ENCODE measurements around the gene BMP7.

BMP7 gene

DNA sequence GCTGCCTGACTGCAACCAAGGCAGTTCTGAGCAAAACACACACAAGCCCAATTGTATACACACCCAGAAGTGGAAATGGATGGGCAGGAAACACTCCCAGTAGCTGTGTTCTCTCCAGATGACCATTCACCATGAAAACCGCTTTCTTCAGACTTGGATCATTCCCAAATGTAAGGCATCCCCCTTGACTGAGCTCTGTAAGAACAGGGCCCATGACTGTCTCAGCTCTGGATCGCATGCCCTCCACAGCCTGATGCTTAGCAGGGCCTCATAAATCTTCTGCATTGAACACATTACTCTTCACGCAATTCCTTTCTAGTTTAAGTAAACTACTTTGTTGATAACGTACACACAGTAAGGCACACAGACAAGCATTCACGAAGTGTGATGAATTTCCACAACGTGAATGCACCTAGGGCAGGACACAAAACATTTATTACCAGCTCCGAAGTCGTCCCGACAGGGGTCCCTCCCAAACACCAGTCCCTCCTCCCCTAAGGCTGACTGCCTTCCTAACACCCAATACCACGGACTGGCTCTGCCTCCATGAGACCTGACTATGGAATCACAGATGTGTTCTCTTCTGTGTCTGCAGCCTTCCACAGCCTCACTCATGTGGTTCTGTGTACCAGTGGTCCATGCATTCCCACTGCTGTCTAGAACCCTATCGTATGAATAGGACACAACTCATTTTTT lies 31.7 kb downstream of the BMP7 start:
- in situ Hi-C loops (cut with MboI; ENCODE audit: low sequenced_read_pairs) = no loop called here

DNA sequence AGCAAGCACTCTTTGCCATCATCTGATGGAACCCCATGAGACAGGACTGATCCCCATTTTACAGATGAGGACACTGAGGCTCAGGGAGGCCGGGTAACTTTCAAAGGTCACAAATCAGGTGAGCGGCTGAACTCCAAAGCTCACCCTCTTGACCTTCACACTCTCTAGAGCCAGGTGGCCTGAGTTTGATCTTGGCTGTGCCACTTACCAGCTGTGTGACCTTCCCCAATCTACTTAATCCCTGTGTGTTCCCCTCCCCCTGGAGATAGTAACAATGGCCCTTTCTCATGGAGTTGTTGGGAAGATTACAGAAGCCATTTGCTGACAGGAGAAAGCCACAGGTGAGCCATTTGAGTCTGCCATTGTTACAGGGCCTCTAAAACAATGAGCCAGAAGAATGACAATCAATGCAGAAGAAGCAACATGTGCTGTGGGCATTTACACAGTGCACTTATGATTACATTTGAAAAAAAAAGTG lies 34.5 kb downstream of the BMP7 start:
- in situ Hi-C loops (cut with MboI; ENCODE audit: low sequenced_read_pairs) = no loop called here

- in situ Hi-C loops (cut with MboI; ENCODE audit: low sequenced_read_pairs) = no loop called here
Observed at GRCh38 chr20:57231161-57231560, 35.3 kb downstream of the BMP7 start.

DNA sequence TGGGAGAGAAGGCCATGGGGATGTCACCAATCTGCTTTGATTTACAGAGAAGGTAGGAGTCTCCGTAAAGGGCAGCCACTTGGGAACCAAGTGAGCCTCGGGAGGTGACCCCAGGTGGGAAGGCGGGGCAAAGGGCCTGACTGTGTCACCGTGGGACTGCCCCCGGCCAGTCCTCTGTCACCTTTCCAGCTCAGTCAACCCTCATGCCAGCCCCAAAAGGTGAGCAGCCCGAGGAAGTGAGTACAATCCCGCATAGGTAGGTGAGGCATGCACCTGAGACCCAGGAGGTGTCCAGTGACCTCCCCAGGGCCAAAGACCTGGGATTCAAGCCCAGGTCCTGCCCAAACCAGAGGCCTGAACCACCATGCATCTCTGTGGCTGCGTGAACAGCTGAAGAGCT lies 36.2 kb downstream of the BMP7 start:
- in situ Hi-C loops (cut with MboI; ENCODE audit: low sequenced_read_pairs) = no loop called here

GRCh38 chr20:57229490-57229889 lies 37.0 kb downstream of the BMP7 start:
- in situ Hi-C loops (cut with MboI; ENCODE audit: low sequenced_read_pairs) = no loop called here

DNA sequence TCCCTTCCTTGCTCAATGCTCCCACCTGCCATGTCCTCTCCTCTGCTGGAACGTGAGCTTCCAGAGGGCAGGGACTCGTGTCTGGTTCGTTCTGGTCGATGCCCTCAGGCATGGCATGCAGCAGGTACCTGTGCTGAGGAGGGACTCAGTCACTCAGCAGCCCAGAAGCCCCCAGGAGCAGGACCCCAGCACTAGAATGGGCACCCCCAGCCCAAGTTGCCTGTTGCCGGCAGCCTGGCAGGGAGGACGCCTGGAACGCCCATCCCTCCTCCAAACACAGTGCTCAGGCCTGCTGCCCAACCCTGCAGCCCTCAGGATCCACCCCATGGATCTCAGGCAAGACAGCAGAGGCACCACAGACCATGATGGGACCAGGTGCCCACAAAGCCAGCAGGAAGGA lies 40.6 kb downstream of the BMP7 start:
- in situ Hi-C loops (cut with MboI; ENCODE audit: low sequenced_read_pairs) = no loop called here

GRCh38 chr20:57225197-57225733 lies 41.2 kb downstream of the BMP7 start:
- in situ Hi-C loops (cut with MboI; ENCODE audit: low sequenced_read_pairs) = no loop called here

- in situ Hi-C loops (cut with MboI; ENCODE audit: low sequenced_read_pairs) = no loop called here
Observed at GRCh38 chr20:57224641-57225138, 41.8 kb downstream of the BMP7 start.

- in situ Hi-C loops (cut with MboI; ENCODE audit: low sequenced_read_pairs) = no loop called here
Observed at GRCh38 chr20:57223648-57224489, 42.6 kb downstream of the BMP7 start.

GRCh38 chr20:57222631-57222950 lies 43.9 kb downstream of the BMP7 start:
- in situ Hi-C loops (cut with MboI; ENCODE audit: low sequenced_read_pairs) = no loop called here

DNA sequence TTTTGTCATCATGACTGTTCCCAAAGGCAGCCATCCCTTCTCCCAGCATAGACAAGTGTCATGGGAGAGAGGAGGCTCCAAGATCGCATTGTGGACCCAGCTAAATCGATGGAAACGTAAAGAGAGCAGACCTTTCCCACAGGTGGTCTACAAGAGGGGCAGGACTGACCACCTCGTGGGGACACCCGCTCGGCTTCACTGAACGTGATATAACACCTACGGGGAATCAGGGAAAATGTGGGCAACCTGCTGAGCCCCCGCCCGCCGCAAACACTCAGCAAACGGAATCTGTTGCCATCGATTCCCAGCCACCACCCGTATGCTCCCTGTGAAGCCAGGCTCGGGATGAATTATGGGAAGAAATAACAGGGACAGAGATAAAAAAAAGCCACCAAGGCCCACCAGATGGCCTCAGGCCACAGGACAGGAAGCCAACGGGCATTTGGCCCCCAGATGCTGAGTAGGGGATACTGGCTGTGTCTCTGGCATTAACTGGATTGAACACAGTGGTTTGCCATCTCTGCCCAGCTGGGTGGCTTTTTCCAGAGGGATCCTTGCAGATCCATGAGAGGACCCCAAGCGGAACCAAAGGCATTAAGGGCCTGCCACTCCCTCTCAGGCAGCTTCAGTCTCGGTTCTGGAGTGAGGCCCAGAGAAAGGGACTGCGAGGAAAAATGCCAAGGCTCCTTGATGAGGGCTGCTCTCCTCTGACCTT lies 44.4 kb downstream of the BMP7 start:
- in situ Hi-C loops (cut with MboI; ENCODE audit: low sequenced_read_pairs) = no loop called here

DNA sequence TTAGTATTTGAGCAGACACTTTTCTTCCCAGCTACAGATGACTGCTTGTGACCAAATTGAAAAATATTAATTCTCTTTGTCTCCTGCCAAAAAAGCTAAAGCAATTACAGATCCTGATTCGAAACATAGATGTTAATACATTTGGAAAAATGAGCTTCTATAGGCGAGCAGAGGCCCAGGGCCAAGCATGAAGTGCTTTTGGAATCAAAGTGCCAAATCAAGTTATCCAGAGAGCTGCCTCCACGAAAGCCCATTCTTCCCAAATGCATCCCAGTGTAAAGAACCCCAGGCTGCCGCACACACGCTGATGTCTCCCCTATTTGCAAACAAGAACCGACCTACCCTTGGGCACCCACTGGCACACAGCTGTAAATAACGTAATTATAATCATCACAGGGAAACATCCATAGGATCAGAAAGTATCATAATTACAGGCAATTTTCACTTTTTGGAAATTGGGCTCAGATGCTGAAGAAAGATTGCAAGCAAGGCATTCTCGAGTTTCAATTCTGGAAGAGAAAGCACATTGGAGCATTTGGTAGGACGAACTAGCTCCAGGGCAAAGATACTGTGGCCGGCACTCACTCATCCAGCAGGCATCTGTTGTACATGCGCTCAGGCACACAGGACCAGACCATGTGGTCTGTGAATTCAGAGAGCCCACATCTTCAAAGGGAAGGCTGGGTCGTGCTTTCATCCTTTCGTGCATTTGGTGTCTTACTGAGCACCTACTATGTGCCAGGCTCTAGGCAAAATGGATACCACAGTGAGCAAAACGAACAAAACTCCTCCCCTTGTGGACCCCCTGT lies 45.9 kb downstream of the BMP7 start:
- in situ Hi-C loops (cut with MboI; ENCODE audit: low sequenced_read_pairs) = no loop called here

DNA sequence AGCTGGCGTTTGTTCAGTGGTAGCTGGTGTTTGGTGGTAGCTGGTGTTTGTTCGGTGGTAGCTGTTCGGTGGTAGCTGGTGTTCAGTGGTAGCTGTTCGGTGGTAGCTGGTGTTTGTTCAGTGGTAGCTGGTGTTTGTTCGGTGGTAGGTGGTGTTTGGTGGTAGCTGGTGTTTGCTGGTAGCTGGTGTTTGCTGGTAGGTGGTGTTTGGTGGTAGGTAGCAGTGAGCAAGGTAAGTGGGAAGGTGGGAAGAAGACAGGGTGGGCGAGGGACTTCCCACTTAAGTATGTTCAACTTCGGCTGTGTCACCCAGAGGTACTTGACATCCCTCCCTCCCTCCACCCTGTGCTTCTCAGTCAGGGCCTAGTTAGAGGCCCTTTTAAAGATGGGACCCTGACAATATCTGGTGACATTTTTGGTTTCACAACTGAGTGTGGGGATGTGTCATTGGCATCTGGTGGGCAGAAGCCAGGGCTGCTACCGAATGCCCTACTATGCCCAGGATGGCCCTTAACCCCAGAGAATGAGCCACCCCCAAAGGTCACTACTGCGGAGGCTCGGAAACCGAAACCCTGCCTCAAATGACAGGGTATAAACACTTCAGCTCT lies 47.3 kb downstream of the BMP7 start:
- in situ Hi-C loops (cut with MboI; ENCODE audit: low sequenced_read_pairs) = no loop called here

GRCh38 chr20:57218489-57218888 lies 48.0 kb downstream of the BMP7 start:
- in situ Hi-C loops (cut with MboI; ENCODE audit: low sequenced_read_pairs) = no loop called here

GRCh38 chr20:57217802-57218201 lies 48.6 kb downstream of the BMP7 start:
- in situ Hi-C loops (cut with MboI; ENCODE audit: low sequenced_read_pairs) = no loop called here

DNA sequence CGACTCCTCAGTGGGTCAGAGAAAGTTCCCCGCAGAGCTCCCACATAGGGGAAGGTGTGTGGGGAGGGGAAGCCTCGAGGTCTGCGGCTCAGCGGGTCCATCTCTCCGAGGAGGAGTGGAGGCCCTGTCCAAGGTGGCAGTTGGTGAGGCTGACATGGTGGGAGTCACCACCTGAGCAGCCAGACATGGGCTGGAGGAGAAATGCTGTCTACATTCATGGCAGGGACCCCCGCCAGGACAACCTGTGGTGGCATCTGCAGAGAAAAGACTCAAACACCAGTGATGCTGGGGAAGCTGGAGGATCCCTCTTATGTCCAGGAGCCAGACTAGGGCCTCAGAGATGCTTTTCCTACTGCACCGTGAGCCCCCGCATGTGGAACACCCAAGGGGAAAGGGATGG lies 49.8 kb downstream of the BMP7 start:
- in situ Hi-C loops (cut with MboI; ENCODE audit: low sequenced_read_pairs) = no loop called here

GRCh38 chr20:57215826-57216471 lies 50.5 kb downstream of the BMP7 start:
- in situ Hi-C loops (cut with MboI; ENCODE audit: low sequenced_read_pairs) = no loop called here

DNA sequence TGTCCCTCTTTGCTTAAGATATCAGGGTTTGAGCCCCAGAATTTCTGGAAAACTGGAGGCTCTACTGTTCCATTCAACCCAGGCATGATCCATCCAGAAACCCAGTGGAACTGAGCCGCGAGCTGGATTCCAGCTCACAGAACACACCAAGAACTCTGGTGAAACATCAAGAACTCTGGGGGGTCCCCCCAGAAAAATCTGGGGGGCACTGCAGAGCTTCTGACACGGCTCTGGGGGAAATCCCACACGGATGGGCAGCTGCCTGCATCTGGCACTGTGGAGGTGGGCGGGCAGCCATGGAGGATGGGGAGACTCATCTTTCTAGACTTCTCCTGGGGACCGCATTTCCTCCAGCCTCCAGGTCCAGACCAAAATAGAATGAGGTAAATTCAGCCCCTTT lies 51.0 kb downstream of the BMP7 start:
- in situ Hi-C loops (cut with MboI; ENCODE audit: low sequenced_read_pairs) = no loop called here

GRCh38 chr20:57214948-57215347 lies 51.5 kb downstream of the BMP7 start:
- in situ Hi-C loops (cut with MboI; ENCODE audit: low sequenced_read_pairs) = no loop called here

DNA sequence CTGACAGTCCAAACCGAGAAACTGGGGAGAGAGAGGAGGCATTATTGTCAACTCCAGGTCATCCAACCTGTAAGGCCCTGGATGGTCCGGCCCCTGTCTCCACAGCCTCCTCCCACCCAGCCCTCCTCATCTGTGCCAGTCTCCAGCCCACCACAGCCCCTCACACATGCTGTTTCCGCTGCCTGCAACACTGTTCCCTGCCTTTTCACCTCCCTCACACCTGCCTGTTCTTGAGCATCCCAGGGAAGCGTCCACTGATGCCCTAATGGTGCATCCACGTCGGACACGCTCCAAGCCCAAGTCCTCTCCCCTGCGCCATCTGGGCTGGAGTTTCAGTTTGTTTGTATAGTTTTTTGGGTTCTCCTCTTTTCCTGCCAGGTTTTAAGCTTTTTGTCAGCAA lies 52.0 kb downstream of the BMP7 start:
- in situ Hi-C loops (cut with MboI; ENCODE audit: low sequenced_read_pairs) = no loop called here
